HEK293 (cell line): Measurements from ENCODE around the gene TIRAP.

Source experiments
- CTCF ChIA-PET: fragments of 350-600 bp; formaldehyde crosslinking; extraction: SDS; loops from one replicate; lab custom pipeline; 2021; ENCODE audit warnings: antibody characterized with exemption; lab: Yijun Ruan, JAX
- POLR2A ChIA-PET: fragments of 300-600 bp; formaldehyde crosslinking; extraction: SDS; loops from one replicate; lab custom pipeline; 2020; ENCODE audit warnings: antibody characterized with exemption, inconsistent platforms; lab: Yijun Ruan, JAX
- H3K27ac ChIP-seq: fragments of 200-500 bp; sonication (Bioruptor generic); 2 replicates; pipeline ENCODE4 v1.5.1; 2014; ENCODE audit warnings: low read depth, low read length, control low read depth, inconsistent platforms; ENCODE audit errors: extremely low read depth
- H3K36me3 ChIP-seq, 2 experiments: fragments of 200-500 bp in 1 of 2; sonication (Bioruptor generic) in 1 of 2; 1 replicate in 1 of 2; 2 replicates in 1 of 2; pipeline ENCODE4 v1.5.1; 2014 to 2017; ENCODE audit warnings: inconsistent platforms in 2 of 2, low read length in 2 of 2; ENCODE audit not compliant: control insufficient read depth in 2 of 2, insufficient read depth in 1 of 2
- H3K4me1 ChIP-seq: fragments of 200-500 bp; sonication (Bioruptor generic); 2 replicates; pipeline ENCODE4 v1.5.1; 2014; ENCODE audit warnings: mild to moderate bottlenecking, low read length, inconsistent platforms; ENCODE audit not compliant: control insufficient read depth, insufficient read depth
- H3K4me3 ChIP-seq: 2 replicates; pipeline ENCODE4 v1.5.1; 2011; ENCODE audit warnings: low read depth, mild to moderate bottlenecking, control low read depth, low read length, moderate library complexity
- H3K9me3 ChIP-seq: fragments of 200-500 bp; sonication (Bioruptor generic); 2 replicates; pipeline ENCODE4 v1.5.1; 2014; ENCODE audit warnings: low read depth, low read length, inconsistent platforms; ENCODE audit not compliant: control insufficient read depth, insufficient read depth
- BCL11B ChIP-seq: fragments of 450-650 bp; formaldehyde crosslinking; IDR thresholded peaks from 2 replicates; pipeline ENCODE4 v1.5.1; 2016; ENCODE audit warnings: low read depth, missing biosample characterization, missing genetic modification characterization
- HOXD13 ChIP-seq: sonication (generic); formaldehyde crosslinking; IDR thresholded peaks from 2 replicates; pipeline ENCODE4 v1.8.0; 2022; ENCODE audit warnings: missing genetic modification reagents, borderline replicate concordance
- OVOL3 ChIP-seq: fragments of 450-650 bp; formaldehyde crosslinking; IDR thresholded peaks from 2 replicates; pipeline ENCODE4 v1.5.1; 2016; ENCODE audit warnings: missing biosample characterization, missing genetic modification characterization
- YY2 ChIP-seq: fragments of 450-650 bp; formaldehyde crosslinking; IDR thresholded peaks from 2 replicates; pipeline ENCODE4 v1.5.1; 2016; ENCODE audit warnings: missing biosample characterization, missing genetic modification characterization
- ZBTB20 ChIP-seq: fragments of 450-650 bp; formaldehyde crosslinking; IDR thresholded peaks from 2 replicates; pipeline ENCODE4 v1.5.1; 2016; ENCODE audit warnings: missing biosample characterization, missing genetic modification characterization
- ZBTB8A ChIP-seq: fragments of 450-650 bp; formaldehyde crosslinking; IDR thresholded peaks from 2 replicates; pipeline ENCODE4 v1.5.1; 2016; ENCODE audit warnings: missing biosample characterization, missing genetic modification characterization
- ZFHX2 ChIP-seq: fragments of 450-650 bp; formaldehyde crosslinking; conservative IDR thresholded peaks from 2 replicates; pipeline ENCODE4 v1.5.1; 2016; ENCODE audit warnings: missing biosample characterization, missing genetic modification characterization
- ZNF112 ChIP-seq: fragments of 450-650 bp; formaldehyde crosslinking; IDR thresholded peaks from 2 replicates; pipeline ENCODE4 v1.5.0; 2017; ENCODE audit warnings: missing biosample characterization, missing genetic modification characterization
- ZNF132 ChIP-seq: fragments of 450-650 bp; formaldehyde crosslinking; IDR thresholded peaks from 2 replicates; pipeline ENCODE4 v1.5.1; 2017; ENCODE audit warnings: missing biosample characterization, missing genetic modification characterization, borderline replicate concordance
- ZNF155 ChIP-seq: fragments of 450-650 bp; formaldehyde crosslinking; IDR thresholded peaks from 2 replicates; pipeline ENCODE4 v1.5.1; 2016; ENCODE audit warnings: missing biosample characterization, missing genetic modification characterization
- ZNF175 ChIP-seq: fragments of 450-650 bp; formaldehyde crosslinking; IDR thresholded peaks from 2 replicates; pipeline ENCODE4 v1.5.1; 2016; ENCODE audit warnings: missing biosample characterization, missing genetic modification characterization
- ZNF214 ChIP-seq: fragments of 450-650 bp; formaldehyde crosslinking; IDR thresholded peaks from 2 replicates; pipeline ENCODE4 v1.5.1; 2017; ENCODE audit warnings: missing biosample characterization, mild to moderate bottlenecking, missing genetic modification characterization, borderline replicate concordance
- ZNF23 ChIP-seq: fragments of 450-650 bp; formaldehyde crosslinking; IDR thresholded peaks from 2 replicates; pipeline ENCODE4 v1.5.1; 2016; ENCODE audit warnings: missing biosample characterization, missing genetic modification characterization, borderline replicate concordance
- ZNF404 ChIP-seq: fragments of 450-650 bp; formaldehyde crosslinking; IDR thresholded peaks from 2 replicates; pipeline ENCODE4 v1.5.1; 2017; ENCODE audit warnings: missing biosample characterization, missing genetic modification characterization
- ZNF473 ChIP-seq: fragments of 450-650 bp; formaldehyde crosslinking; IDR thresholded peaks from 2 replicates; pipeline ENCODE4 v1.5.1; 2017; ENCODE audit warnings: missing biosample characterization, missing genetic modification characterization
- ZNF629 ChIP-seq: fragments of 450-650 bp; formaldehyde crosslinking; IDR thresholded peaks from 2 replicates; pipeline ENCODE4 v1.5.1; 2017; ENCODE audit warnings: missing biosample characterization, missing genetic modification characterization
- ZSCAN23 ChIP-seq: fragments of 450-650 bp; formaldehyde crosslinking; IDR thresholded peaks from 2 replicates; pipeline ENCODE4 v1.5.1; 2016; ENCODE audit warnings: missing biosample characterization, missing genetic modification characterization
- TF ChIP-seq, protein P1 (sequence below): fragments of 450-650 bp; formaldehyde crosslinking; IDR thresholded peaks from 2 replicates; pipeline ENCODE4 v1.5.1; 2016; ENCODE audit warnings: missing biosample characterization, missing genetic modification characterization
- TF ChIP-seq, protein P2 (sequence below): fragments of 450-650 bp; formaldehyde crosslinking; IDR thresholded peaks from 2 replicates; pipeline ENCODE4 v1.5.1; 2017; ENCODE audit warnings: missing biosample characterization, missing genetic modification characterization

TIRAP gene

GRCh38 chr11:126290887-126291286, 8.0 kb downstream of the TIRAP start (continued):
- TF ChIP-seq, protein P1, sequence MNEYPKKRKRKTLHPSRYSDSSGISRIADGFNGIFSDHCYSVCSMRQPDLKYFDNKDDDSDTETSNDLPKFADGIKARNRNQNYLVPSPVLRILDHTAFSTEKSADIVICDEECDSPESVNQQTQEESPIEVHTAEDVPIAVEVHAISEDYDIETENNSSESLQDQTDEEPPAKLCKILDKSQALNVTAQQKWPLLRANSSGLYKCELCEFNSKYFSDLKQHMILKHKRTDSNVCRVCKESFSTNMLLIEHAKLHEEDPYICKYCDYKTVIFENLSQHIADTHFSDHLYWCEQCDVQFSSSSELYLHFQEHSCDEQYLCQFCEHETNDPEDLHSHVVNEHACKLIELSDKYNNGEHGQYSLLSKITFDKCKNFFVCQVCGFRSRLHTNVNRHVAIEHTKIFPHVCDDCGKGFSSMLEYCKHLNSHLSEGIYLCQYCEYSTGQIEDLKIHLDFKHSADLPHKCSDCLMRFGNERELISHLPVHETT: no peak
- TF ChIP-seq BCL11B (tag by site-specific recombination): no peak
- no peak for TF ChIP-seq ZNF404 (tag by site-specific recombination)
- TF ChIP-seq HOXD13 (CRISPR knock-in tag): no peak
- no peak for TF ChIP-seq ZNF473 (tag by site-specific recombination)

GRCh38 chr11:126293726-126294125, 10.8 kb downstream of the TIRAP start:
- Histone ChIP-seq H3K36me3 (peaks cover 0 to 48% of the 10 kb centered on the region in 2 experiments; a peak in 2 of 3 replicates), H3K4me1 (no peaks in the 10 kb centered on the region), H3K27ac (no peak overlapping the region), H3K9me3 (no peaks in the 10 kb centered on the region), H3K4me3 (no peak overlapping the region)
- ChIA-PET CTCF (no interaction called here), POLR2A (no interaction called here)
- TF ChIP-seq OVOL3 (tag by site-specific recombination) (no peak), ZFHX2 (tag by site-specific recombination) (no peak), ZNF175 (tag by site-specific recombination) (no peak), ZBTB20 (tag by site-specific recombination) (no peak), ZNF23 (tag by site-specific recombination) (no peak), ZBTB8A (tag by site-specific recombination) (no peak), ZNF214 (tag by site-specific recombination) (no peak), ZSCAN23 (tag by site-specific recombination) (no peak), ZNF112 (tag by site-specific recombination) (no peak), YY2 (tag by site-specific recombination) (no peak), ZNF155 (no peak), BCL11B (tag by site-specific recombination) (no peak)
- TF ChIP-seq, protein P2, sequence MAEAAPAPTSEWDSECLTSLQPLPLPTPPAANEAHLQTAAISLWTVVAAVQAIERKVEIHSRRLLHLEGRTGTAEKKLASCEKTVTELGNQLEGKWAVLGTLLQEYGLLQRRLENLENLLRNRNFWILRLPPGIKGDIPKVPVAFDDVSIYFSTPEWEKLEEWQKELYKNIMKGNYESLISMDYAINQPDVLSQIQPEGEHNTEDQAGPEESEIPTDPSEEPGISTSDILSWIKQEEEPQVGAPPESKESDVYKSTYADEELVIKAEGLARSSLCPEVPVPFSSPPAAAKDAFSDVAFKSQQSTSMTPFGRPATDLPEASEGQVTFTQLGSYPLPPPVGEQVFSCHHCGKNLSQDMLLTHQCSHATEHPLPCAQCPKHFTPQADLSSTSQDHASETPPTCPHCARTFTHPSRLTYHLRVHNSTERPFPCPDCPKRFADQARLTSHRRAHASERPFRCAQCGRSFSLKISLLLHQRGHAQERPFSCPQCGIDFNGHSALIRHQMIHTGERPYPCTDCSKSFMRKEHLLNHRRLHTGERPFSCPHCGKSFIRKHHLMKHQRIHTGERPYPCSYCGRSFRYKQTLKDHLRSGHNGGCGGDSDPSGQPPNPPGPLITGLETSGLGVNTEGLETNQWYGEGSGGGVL (tag by site-specific recombination): no peak

DNA sequence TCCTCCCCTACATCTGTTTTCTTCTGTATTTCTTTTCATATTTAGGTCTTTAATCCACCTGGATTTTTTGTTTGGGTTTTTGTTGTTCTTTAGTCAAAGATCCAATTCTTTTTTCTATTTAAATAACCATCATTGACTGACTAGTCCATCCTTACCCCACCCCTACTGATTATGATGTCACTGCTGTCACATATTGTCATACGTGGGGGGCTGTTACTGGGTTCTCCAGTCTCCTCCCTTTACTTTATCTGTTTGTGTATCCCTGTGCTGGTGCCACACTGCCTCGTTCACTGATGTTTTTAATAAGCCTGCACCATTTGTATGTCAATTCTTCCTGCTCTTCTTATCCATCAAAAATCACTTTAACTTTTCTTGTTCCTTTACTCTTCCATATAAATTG, 14.1 kb downstream of the TIRAP start:
- TF ChIP-seq ZNF132 (tag by site-specific recombination): no peak
- peak; percentile 40; the same call in 1 of the 2 replicates for TF ChIP-seq ZNF629 (tag by site-specific recombination)
- ChIA-PET POLR2A (no interaction called here), CTCF (no interaction called here)

More for the DNA sequence above, 14.1 kb downstream of the TIRAP start:
- Histone ChIP-seq H3K9me3 (no peaks in the 10 kb centered on the region), H3K27ac (no peak overlapping the region), H3K36me3 (peaks cover 0 to 40% of the 10 kb centered on the region in 2 experiments; a peak in 2 of 3 replicates), H3K4me1 (no peaks in the 10 kb centered on the region), H3K4me3 (no peak overlapping the region)
